SHP77 treated with DMSO at 0.1 percent for 48 hours (cell line): Measurements from ENCODE around the gene TLE5.
"Not testable (repeated sequence)": the region's sequence is repeated elsewhere in the genome, so short reads cannot be mapped to it uniquely, and the experiment has no call there.

Source experiments
- DNase-seq: peaks from one replicate; lab custom pipeline; 2025; lab: John Stamatoyannopoulos, UW

Gene TLE5

GRCh38 chr19:3096267-3096901 is 34.1 kb upstream of the TLE5 start:
- DNase-seq = no peak

- no peak for DNase-seq
Measured at GRCh38 chr19:3095441-3096191, 33.3 kb upstream of the TLE5 start.

- DNase-seq = no peak
Measured at GRCh38 chr19:3094601-3095440, 32.5 kb upstream of the TLE5 start.

GRCh38 chr19:3089299-3089855 is 27.1 kb upstream of the TLE5 start:
- not testable (repeated sequence) for DNase-seq

- DNase-seq = no peak
Measured at GRCh38 chr19:3087769-3088168, 25.5 kb upstream of the TLE5 start.

- no peak for DNase-seq
Measured at GRCh38 chr19:3084943-3085342, 22.6 kb upstream of the TLE5 start.

GRCh38 chr19:3083964-3084363 is 21.7 kb upstream of the TLE5 start:
- no peak for DNase-seq

- DNase-seq = no peak
Measured at GRCh38 chr19:3082331-3082730, 20.0 kb upstream of the TLE5 start.

GRCh38 chr19:3080286-3080685 is 18.0 kb upstream of the TLE5 start:
- DNase-seq = no peak

- DNase-seq = no peak
Measured at GRCh38 chr19:3079578-3079977, 17.3 kb upstream of the TLE5 start.

GRCh38 chr19:3075605-3076431 is 13.5 kb upstream of the TLE5 start:
- no peak for DNase-seq

- DNase-seq = no peak
Measured at GRCh38 chr19:3073931-3074595, 11.8 kb upstream of the TLE5 start.

GRCh38 chr19:3073159-3073563 is 10.9 kb upstream of the TLE5 start:
- DNase-seq = peak; percentile 92

GRCh38 chr19:3071768-3072167 is 9.5 kb upstream of the TLE5 start:
- no peak for DNase-seq

GRCh38 chr19:3068071-3068470 is 5.8 kb upstream of the TLE5 start:
- DNase-seq = peak; percentile 88

- no peak for DNase-seq
Measured at GRCh38 chr19:3067563-3067962, 5.3 kb upstream of the TLE5 start.

GRCh38 chr19:3066482-3067049 is 4.3 kb upstream of the TLE5 start:
- DNase-seq = no peak

GRCh38 chr19:3065675-3066357 is 3.5 kb upstream of the TLE5 start:
- peak; percentile 39 for DNase-seq

GRCh38 chr19:3064011-3064330 is 1.7 kb upstream of the TLE5 start:
- no peak for DNase-seq
